ENCODE results near the gene GOLGA8A. TPM values are rescaled to one million over a fixed set of nuclear protein-coding genes. Genes with fewer than 3 reads are reported as not detected.
A peak's percentile ranks its signal among the peaks of the same experiment; 100 is the strongest.

GOLGA8A gene
- total RNA-seq, 4 donors from 2014 or later, result 94.6 to 167 (median 154) TPM

- no peak for DNase-seq
- Histone ChIP-seq H3K4me3 (replicated peaks in 1 of 3) (no peak overlapping the region), H3K4me1 (no peaks in the 10 kb centered on the region), H3K36me3 (no peaks in the 10 kb centered on the region), H3K27me3 (no peaks in the 10 kb centered on the region), H3K9me3 (no peaks in the 10 kb centered on the region), H3K27ac (no peak overlapping the region)
- no peak for TF ChIP-seq POLR2A (IDR thresholded peaks at IDR 0.05)
- TF ChIP-seq, protein P1, sequence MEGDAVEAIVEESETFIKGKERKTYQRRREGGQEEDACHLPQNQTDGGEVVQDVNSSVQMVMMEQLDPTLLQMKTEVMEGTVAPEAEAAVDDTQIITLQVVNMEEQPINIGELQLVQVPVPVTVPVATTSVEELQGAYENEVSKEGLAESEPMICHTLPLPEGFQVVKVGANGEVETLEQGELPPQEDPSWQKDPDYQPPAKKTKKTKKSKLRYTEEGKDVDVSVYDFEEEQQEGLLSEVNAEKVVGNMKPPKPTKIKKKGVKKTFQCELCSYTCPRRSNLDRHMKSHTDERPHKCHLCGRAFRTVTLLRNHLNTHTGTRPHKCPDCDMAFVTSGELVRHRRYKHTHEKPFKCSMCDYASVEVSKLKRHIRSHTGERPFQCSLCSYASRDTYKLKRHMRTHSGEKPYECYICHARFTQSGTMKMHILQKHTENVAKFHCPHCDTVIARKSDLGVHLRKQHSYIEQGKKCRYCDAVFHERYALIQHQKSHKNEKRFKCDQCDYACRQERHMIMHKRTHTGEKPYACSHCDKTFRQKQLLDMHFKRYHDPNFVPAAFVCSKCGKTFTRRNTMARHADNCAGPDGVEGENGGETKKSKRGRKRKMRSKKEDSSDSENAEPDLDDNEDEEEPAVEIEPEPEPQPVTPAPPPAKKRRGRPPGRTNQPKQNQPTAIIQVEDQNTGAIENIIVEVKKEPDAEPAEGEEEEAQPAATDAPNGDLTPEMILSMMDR (IDR thresholded peaks at IDR 0.05), result no peak
- intact Hi-C loops (cut with DNase I), result no loop called here
- 45 to 60% methylated on average over 1 of the region's 1 CpG for WGBS, 2 donors
Measured at GRCh38 chr15:34470892-34471291, 33.3 kb upstream of the GOLGA8A start.

- Histone ChIP-seq H3K4me3 (replicated peaks in 1 of 3) (no peak overlapping the region), H3K27me3 (no peaks in the 10 kb centered on the region), H3K27ac (no peak overlapping the region), H3K36me3 (no peaks in the 10 kb centered on the region), H3K4me1 (no peaks in the 10 kb centered on the region), H3K9me3 (no peaks in the 10 kb centered on the region)
- intact Hi-C loops (cut with DNase I), result no loop called here
- 78% methylated on average over 3 of the region's 3 CpGs for WGBS, 2 donors
- DNase-seq, result no peak
- TF ChIP-seq, protein P1 (IDR thresholded peaks at IDR 0.05), result no peak
- no peak for TF ChIP-seq POLR2A (IDR thresholded peaks at IDR 0.05)
Measured at GRCh38 chr15:34470091-34470490, 32.5 kb upstream of the GOLGA8A start.

- no peak for TF ChIP-seq POLR2A (IDR thresholded peaks at IDR 0.05)
- TF ChIP-seq, protein P1 (IDR thresholded peaks at IDR 0.05), result no peak
- intact Hi-C loops (cut with DNase I), result no loop called here
- no peaks in the 10 kb centered on the region for H3K4me1 ChIP-seq
- H3K9me3 ChIP-seq, result no peaks in the 10 kb centered on the region
- no peak overlapping the region for H3K4me3 ChIP-seq (replicated peaks in 1 of 3)
- 88% methylated on average over 1 of the region's 1 CpG for WGBS, 2 donors
- no peak for DNase-seq
- H3K36me3 ChIP-seq, result no peaks in the 10 kb centered on the region
- no peaks in the 10 kb centered on the region for H3K27me3 ChIP-seq
- no peak overlapping the region for H3K27ac ChIP-seq
Measured at GRCh38 chr15:34461730-34462129, 24.1 kb upstream of the GOLGA8A start.

DNA sequence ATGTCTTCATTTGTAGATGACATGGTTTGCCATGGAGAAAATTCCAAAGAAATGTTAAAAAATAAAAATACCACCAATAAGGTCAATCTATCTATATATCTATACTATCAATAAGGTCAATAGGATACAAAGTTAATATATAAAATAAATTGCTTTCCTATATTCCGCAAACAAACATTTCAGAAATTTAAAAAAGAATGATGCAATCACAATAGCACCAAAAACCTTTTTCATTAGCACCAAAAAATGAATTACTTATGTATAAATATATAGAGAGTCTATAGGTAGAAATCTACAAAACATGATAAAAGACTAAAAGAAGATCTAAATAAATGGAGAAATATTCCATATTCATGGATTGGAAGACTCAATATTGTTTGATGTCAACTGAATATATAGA, 22.8 kb upstream of the GOLGA8A start:
- Histone ChIP-seq H3K9me3 (no peaks in the 10 kb centered on the region), H3K4me3 (replicated peaks in 1 of 3) (no peak overlapping the region), H3K27ac (no peak overlapping the region), H3K27me3 (no peaks in the 10 kb centered on the region), H3K36me3 (no peaks in the 10 kb centered on the region), H3K4me1 (no peaks in the 10 kb centered on the region)
- no peak for DNase-seq
- 96% methylated on average over 1 of the region's 1 CpG for WGBS, 2 donors
- intact Hi-C loops (cut with DNase I), result no loop called here
- TF ChIP-seq, protein P1 (IDR thresholded peaks at IDR 0.05), result no peak
- no peak for TF ChIP-seq POLR2A (IDR thresholded peaks at IDR 0.05)

DNA sequence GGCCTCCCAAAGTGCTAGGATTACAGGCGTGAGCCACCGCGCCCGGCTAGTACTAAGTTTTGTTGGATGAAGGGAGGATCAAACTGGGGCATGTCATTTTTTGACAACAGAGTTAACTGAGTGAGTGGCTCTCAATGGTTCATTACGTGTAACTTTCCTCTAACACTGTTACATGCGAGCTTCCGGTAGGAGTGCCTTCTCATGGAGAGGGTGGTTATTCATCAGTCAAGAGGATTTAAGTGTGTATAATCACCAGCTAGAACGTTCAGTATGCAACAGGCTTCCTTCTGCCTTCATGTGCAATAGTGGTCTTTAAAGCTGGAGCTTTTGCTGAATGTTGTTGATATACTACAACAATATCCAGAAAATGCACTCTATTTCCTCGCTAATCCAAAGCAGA, 19.1 kb upstream of the GOLGA8A start:
- WGBS, 2 donors, result 49 to 75% methylated on average over 9 of the region's 9 CpGs
- Histone ChIP-seq H3K9me3 (no peaks in the 10 kb centered on the region), H3K27me3 (no peaks in the 10 kb centered on the region), H3K4me1 (no peaks in the 10 kb centered on the region), H3K27ac (no peak overlapping the region), H3K36me3 (no peaks in the 10 kb centered on the region), H3K4me3 (replicated peaks in 1 of 3) (no peak overlapping the region)
- DNase-seq, result peak; percentile 26 to 39
- intact Hi-C loops (cut with DNase I), result no loop called here
- TF ChIP-seq, protein P1 (IDR thresholded peaks at IDR 0.05), result no peak
- no peak for TF ChIP-seq POLR2A (IDR thresholded peaks at IDR 0.05)
